ENCODE data around the gene DIO3. TPM values are rescaled to one million over a fixed set of nuclear protein-coding genes. Genes with fewer than 3 reads are reported as not detected.

DIO3 gene
- polyA plus RNA-seq, 1 experiment = not detected

- POLR2A ChIA-PET = no interaction called here
- CTCF ChIA-PET = no interaction called here
- no peak for TF ChIP-seq CTCF (IDR thresholded peaks at IDR 0.05; ENCODE audit: low read depth, low read length)
- H3K4me3 ChIP-seq (ENCODE audit: low read depth, low read length) = no peak overlapping the region
- H3K27me3 ChIP-seq (ENCODE audit: control insufficient read depth, insufficient read depth, low read length) = peaks cover 7% of the 10 kb centered on the region
- H3K27ac ChIP-seq (ENCODE audit: low read depth, low read length) = no peak overlapping the region
- DNase-seq (ENCODE audit: low read depth, low spot score) = no peak
- no peaks in the 10 kb centered on the region; the same call in 1 of the 2 replicates for H3K9me3 ChIP-seq (ENCODE audit: control insufficient read depth, insufficient read depth, low read length)
These were observed 39.8 kb downstream of the DIO3 start for GRCh38 chr14:101600891-101601605.

GRCh38 chr14:101601606-101602465, 40.5 kb downstream of the DIO3 start:
- Histone ChIP-seq H3K27me3 (ENCODE audit: control insufficient read depth, insufficient read depth, low read length) (peaks cover 7% of the 10 kb centered on the region), H3K4me3 (ENCODE audit: low read depth, low read length) (no peak overlapping the region), H3K9me3 (ENCODE audit: control insufficient read depth, insufficient read depth, low read length) (no peaks in the 10 kb centered on the region; the same call in 1 of the 2 replicates), H3K27ac (ENCODE audit: low read depth, low read length) (no peak overlapping the region)
- DNase-seq (ENCODE audit: low read depth, low spot score) = no peak
- POLR2A ChIA-PET = no interaction called here
- no peak for TF ChIP-seq CTCF (IDR thresholded peaks at IDR 0.05; ENCODE audit: low read depth, low read length)
- CTCF ChIA-PET = no interaction called here

GRCh38 chr14:101602466-101602840, 41.2 kb downstream of the DIO3 start:
- Histone ChIP-seq H3K4me3 (ENCODE audit: low read depth, low read length) (no peak overlapping the region), H3K9me3 (ENCODE audit: control insufficient read depth, insufficient read depth, low read length) (no peaks in the 10 kb centered on the region; the same call in 1 of the 2 replicates), H3K27me3 (ENCODE audit: control insufficient read depth, insufficient read depth, low read length) (peaks cover 7% of the 10 kb centered on the region), H3K27ac (ENCODE audit: low read depth, low read length) (no peak overlapping the region)
- ChIA-PET POLR2A (no interaction called here), CTCF (no interaction called here)
- DNase-seq (ENCODE audit: low read depth, low spot score) = no peak
- no peak for TF ChIP-seq CTCF (IDR thresholded peaks at IDR 0.05; ENCODE audit: low read depth, low read length)

GRCh38 chr14:101603096-101603495, 41.8 kb downstream of the DIO3 start:
- Histone ChIP-seq H3K4me3 (ENCODE audit: low read depth, low read length) (no peak overlapping the region), H3K27ac (ENCODE audit: low read depth, low read length) (no peak overlapping the region), H3K9me3 (ENCODE audit: control insufficient read depth, insufficient read depth, low read length) (no peaks in the 10 kb centered on the region), H3K27me3 (ENCODE audit: control insufficient read depth, insufficient read depth, low read length) (peaks cover 7% of the 10 kb centered on the region)
- no peak for TF ChIP-seq CTCF (IDR thresholded peaks at IDR 0.05; ENCODE audit: low read depth, low read length)
- no peak for DNase-seq (ENCODE audit: low read depth, low spot score)
- CTCF ChIA-PET = no interaction called here
- POLR2A ChIA-PET = no interaction called here

All from AG04450 (cell line).